GDM1 (cell line): ENCODE results near the gene SOHLH1.

Source experiments
- DNase-seq: peaks from one replicate; lab custom pipeline; 2025; lab: John Stamatoyannopoulos, UW

Gene SOHLH1

GRCh38 chr9:135699440-135699839 lies at the start of gene SOHLH1:
Gene SOHLH1 (minus strand): TSS chr9:135699481. CDS start chr9:135699467, 14 bp downstream.
- no peak for DNase-seq

DNA sequence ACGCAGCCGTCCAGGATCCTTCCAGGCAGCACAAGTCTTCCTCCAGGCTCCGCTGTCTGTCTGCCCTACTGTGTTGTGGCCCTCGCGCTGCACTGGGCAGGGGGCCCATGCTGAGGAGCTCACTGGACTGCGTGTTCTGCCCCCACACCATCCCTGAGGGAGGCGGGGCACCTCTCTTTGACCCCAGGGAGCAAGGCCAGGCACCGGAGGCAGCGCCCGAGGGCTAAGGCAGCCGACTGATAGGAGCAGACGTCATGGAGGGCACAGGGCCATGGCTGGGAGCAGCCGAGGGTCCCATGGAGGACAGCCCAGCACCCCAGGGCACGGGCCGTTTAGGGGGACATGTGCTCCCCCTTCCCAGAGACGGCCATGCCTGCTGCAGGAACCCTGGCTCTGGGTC lies 49.4 kb upstream of the SOHLH1 start:
- DNase-seq: no peak

DNA sequence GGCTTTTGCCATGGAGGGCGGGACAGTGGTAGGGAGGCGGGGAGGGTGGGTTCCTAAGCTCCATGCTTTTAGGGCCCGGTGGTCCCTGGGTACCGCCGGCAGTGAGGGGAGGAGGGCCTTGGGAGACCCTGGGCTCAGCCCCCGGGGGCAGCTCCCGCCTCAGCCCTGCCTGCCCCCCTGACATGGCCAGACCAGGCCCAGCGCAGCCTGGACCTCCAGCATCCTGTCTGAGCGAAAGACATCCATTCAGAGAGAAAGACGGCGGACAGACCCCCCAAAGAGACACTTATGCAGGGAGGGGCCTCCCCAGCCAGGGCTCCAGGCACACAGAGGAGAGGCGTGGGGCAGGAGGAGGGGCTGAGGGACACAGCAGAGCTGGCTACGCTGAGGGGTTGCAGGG lies 48.0 kb upstream of the SOHLH1 start:
- DNase-seq: no peak

DNA sequence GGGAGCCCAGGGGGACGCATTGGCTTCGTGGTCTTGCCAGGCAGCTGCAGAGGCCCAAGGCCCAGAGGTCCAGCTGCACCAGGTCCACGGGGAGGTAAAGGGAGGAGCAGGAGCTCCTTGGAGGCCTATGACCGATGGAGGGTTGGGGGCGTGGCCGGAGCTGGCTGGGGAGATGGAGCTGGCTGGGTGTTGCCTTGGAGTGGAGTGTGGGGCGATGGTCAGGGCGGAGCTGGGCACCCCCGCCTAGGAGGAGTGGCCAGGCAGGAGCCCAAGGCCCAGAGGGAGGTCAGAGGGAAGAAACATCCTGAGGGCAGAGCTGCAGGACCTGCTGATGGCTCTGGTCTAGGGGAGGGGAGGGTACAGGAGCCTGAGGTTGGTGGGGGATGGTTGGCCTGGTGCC lies 47.3 kb upstream of the SOHLH1 start:
- no peak for DNase-seq

DNA sequence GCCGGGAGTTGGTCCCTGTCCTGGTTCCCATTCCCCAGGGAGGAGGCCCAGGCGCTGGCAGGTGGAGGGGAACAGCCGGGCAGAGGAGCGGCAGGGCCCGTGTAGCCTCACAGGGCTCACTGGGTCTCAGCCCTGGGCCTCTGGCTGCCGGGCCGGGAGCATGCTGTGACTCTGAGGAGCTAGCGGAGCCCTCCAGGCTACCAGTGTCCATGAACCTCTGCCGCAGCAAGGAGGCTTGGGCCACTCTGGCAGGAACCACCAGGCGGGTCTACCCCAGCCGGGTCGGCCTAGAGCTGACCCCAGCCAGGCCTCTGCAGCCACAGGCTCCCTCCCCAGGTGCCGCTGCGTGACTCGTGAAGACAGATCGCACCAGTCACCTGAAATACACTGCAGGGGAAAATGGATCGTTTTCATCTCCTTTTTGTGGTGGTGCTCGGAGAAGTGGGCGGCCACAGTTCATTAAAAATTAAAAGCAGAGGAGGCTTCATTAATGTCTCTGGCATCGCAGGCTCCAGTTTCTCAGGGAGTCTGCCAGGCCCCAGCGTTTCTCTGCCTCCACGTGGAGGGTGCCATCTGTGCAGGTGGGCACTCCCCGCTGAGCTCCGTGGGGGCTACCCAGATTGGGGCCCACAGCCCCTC lies 46.5 kb upstream of the SOHLH1 start:
- DNase-seq: no peak

GRCh38 chr9:135745189-135745588 lies 45.9 kb upstream of the SOHLH1 start:
- DNase-seq: no peak

DNA sequence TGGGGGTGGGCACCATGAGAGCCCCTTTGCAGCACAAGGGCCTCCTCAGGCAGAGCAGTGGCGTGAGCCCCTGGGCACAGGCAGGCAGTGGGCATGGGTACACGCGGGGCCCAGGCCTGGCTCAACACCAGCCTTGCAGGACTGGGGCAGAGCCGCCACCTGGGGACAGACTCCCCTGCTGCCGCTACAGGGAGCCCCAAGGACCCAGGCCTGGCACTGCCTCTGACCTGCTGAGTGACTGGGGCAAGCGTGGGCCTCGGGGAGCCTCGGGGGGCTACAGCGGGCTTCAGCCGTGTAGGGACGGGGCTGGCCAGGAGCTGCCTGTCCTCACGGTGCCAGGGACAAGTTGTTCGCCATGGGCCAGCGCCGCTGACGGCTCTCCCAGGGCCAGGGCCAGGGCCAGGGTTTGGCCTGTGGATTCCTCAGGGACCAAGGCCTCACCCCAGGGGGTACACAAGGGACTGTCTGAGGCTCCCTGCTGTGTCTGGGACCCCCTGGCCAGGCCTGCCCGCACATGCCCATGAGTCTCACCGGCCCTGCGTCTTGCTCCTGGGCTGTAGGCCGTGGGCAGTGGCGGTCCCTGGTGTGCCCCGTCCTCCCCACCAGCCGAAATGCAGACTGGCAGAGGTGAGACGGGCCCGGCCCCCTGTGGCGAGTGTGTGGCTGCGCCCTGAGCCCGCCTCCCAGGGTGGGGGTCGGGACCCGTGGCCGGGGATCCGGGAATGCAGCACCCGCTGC lies 45.2 kb upstream of the SOHLH1 start:
- DNase-seq: no peak

DNA sequence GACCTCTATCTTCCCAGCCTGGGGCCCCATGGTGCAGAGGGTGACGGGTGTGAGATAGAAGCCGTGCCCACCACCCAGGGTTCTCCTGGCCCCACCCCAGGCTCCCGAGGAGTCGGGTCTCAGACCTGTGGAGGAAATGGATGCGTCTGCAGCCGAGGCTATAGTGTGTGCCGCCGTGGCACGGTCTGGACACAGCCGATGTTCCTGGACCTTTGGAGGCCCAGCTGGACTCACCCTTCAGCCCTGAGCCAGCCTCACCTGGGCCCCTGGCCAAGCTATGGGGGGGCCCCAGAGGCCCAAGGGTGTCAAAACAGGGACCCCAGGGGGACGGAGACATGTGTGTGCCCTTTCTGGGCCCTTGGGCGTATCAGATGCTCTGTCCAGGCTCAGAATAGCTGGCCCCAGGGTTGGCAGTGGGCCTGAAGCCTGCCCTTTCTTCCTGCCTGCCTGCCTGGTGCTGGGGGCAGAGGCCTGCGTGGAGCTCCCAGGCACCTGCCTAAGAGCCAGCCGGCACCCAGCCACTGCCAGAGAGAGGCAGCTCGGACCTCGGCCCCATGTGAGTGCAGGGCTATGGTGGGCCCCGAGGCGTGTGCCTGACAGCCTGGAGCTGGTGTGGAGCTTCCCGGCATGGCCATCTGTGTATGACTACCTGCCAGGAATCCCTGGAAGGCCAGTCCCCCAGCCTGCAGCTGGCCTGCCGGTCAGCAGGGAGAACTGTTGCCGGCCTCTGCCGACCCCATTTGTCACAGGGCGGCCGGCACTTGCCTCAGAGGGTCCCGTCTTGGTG lies 44.5 kb upstream of the SOHLH1 start:
- no peak for DNase-seq

GRCh38 chr9:135743021-135743420 lies 43.7 kb upstream of the SOHLH1 start:
- DNase-seq: no peak

GRCh38 chr9:135741276-135742219 lies 42.3 kb upstream of the SOHLH1 start:
- DNase-seq: no peak

GRCh38 chr9:135739271-135740220 lies 40.3 kb upstream of the SOHLH1 start:
- DNase-seq: no peak

DNA sequence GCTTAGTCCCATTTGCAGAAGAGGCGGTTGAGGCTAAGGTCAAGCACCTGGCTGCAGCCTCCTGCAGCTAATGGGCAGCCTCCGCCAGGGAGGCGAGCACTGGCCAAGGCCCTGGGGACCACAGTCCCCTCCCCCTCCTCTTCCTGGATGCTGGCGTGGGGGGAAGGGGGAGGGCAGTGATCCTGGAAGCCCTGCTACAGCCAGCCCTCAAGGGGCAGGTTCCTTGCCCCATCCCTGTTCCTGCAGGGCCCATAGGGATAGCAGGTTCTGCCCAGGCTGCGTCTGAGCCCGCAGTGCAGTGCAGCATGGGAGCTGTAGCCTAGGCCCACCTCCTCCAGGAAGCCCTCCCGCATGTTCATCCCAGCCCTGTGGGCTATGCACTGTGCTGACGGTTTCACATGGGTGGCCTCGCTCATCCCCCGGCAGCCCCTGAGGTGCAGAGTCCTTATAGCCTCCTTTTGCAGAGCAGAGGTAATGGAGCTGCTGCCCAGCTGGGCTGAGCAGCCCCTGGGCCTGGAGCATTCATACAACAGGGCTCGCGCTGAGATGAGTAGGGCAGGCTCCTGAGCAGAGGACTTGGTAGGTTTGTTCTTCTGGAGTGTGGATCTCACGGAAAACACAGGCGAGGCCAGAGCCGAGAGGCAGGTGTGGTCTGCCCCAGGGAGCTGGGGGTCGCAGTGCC lies 38.7 kb upstream of the SOHLH1 start:
- no peak for DNase-seq

DNA sequence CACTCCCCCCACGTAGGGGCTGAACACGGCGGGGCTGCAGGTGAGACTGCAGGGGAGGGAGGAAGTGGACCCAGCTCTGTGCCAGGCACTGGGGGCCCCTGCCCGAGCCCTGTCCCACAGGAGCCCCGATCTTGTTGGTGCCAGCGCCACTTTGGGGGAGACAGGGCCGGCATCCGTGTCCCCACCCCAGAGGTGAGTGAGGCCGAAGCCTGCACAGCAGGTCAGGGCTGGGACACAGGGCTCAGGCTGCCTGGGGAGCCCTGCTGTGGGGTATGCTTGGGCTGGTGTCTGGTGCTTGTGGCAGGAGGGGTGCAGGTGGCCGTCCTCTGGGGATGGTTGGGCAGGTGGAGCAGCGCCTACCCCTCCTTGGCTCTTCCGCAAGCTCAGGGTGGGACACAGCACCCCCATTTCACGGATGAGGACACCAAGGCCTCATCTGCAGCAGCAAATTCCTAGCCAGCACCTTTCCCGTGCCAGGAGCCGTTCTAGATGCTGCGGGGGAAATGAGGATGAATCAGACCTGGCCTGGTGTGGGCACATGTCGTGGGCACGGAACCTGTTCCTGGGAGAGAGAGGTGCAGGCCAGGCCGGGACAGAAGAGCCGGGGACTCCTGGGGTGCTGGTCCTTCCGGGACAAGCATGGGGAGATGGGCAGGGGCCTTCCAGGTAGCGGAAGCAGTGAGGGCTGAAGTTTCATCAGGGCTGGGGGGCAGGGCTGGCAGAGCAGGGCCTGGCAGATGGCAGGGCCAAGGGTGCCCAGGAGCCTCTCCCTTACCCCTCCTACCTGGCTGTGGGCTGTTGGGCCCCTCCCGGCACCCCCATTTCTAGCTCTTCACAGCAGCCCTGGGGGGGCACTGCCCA lies 37.9 kb upstream of the SOHLH1 start:
- DNase-seq: no peak

GRCh38 chr9:135736272-135736978 lies 37.1 kb upstream of the SOHLH1 start:
- DNase-seq: no peak

DNA sequence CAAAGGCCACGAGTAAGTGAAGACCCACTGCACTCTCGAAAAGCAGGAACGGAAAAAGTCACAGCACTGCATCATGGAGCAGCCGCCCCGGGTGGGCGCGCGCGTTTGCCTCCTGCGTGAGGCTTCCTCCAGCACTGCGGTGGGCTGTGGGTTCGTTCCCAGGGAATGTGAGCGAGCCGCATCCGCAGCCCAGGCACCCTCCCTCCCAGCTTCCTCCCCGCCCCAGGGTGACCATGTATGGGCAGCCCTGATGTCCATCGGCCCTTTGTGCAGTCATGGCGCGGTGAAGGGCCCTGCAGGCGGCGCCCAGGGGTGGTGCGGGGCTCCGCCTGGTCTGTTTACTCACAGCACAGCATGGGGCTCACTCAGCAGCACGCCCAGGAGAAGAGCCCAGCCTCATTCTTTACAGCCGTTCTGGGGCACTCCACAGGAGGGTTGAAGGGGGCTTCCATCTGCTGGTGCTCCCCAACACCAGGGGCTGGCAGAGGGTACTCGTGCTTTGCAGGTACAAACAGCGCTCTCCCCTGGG lies 35.4 kb upstream of the SOHLH1 start:
- DNase-seq: no peak

- no peak for DNase-seq
These were observed 33.4 kb upstream of the SOHLH1 start for GRCh38 chr9:135732569-135733257.

DNA sequence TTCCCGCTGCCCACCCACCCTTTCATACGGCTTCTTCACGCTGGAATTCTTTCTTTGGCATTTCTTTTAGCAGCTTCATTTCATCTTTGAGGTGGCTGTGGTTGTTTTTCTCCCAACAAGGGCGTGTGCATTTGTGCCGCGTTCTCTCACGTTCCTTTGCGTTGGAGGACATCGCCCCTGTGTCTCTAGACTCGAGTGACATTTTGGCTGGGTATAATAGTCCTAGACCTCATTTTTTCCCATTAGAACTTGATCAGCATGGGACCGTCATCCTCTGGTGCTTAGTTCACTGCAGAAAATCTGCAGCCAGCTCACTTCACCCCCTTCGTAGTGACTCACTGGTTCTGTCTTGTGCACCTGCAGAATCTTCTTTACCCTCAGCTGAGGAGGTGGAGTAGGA lies 32.2 kb upstream of the SOHLH1 start:
- DNase-seq: no peak

DNA sequence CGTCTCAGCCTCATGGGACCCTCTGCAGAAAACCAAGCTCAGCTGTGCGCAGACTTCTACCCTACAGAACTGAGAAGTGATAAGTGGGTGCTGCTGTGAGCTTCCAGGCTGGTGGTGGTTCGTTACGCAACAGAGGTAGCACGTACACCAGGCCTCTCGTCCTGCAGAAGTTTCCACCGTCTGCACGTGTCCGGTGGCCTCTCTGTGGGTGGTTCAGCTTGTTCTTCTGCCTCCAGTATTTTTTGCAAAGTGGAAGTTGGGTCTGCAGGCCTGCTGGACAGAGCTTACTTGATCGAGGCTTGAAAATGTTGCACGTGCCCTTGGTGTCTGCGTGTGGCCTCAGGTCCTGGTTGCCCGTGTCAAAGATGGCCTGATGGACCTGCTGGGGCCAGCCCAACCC lies 30.2 kb upstream of the SOHLH1 start:
- DNase-seq: no peak
